Mesodermal cell (in vitro differentiated cells): ENCODE results near the gene SHMT1.

Experiments
- H3K27ac ChIP-seq: 2 replicates; pipeline ENCODE4 v1.7.0; 2013; ENCODE audit warnings: mild to moderate bottlenecking, low read depth, low read length, moderate library complexity; ENCODE audit not compliant: severe bottlenecking
- H3K36me3 ChIP-seq: 2 replicates; pipeline ENCODE4 v1.7.1; 2013; ENCODE audit warnings: mild to moderate bottlenecking, low read length, moderate library complexity; ENCODE audit not compliant: control insufficient read depth, insufficient read depth
- H3K4me1 ChIP-seq: one replicate; pipeline ENCODE4 v1.7.1; 2013; ENCODE audit warnings: mild to moderate bottlenecking, low read length; ENCODE audit not compliant: insufficient read depth, control insufficient read depth, poor library complexity, severe bottlenecking
- H3K4me3 ChIP-seq: 2 replicates; pipeline ENCODE4 v1.7.0; 2013; ENCODE audit warnings: low read length, control low read depth, mild to moderate bottlenecking; ENCODE audit not compliant: insufficient read depth, poor library complexity, severe bottlenecking; ENCODE audit errors: extremely low read depth
- H3K9me3 ChIP-seq: 2 replicates; pipeline ENCODE4 v1.7.1; 2013; ENCODE audit warnings: mild to moderate bottlenecking, low read length, moderate library complexity; ENCODE audit not compliant: control insufficient read depth
- WGBS, 2 experiments: methylation state at CpG; one replicate each; pipeline ENCODE4 v1.1.5; 2013; ENCODE audit warnings: missing lambda C conversion rate in 2 of 2; ENCODE audit not compliant: insufficient coverage in 2 of 2; 5-methylcytosine and 5-hydroxymethylcytosine counted together

The SHMT1 gene

DNA sequence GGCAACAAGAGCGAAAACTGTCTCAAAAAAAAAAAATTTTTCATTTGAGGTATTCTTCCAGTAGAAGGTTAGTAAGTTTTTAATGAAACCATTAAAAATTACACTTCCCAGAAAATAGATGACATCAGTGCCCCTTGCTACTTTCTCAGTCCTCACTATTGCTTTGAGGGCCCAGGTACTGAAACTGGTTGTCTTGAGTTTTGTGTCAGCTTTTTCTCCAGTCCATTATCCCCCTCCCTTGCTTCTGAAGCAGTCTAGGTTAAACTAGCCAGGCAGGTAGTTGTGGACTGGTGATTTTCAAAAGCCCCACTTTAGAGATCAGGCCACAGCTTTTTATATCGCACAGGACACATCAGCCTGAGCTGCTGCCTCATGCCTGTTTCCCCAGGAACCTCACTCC is 37.3 kb downstream of the SHMT1 start:
- 100% methylated on average over 1 of the region's 2 CpGs for WGBS, 2 experiments
- peaks cover 67% of the 10 kb centered on the region for H3K36me3 ChIP-seq
- no peak overlapping the region for H3K4me3 ChIP-seq
- H3K4me1 ChIP-seq, result no peaks in the 10 kb centered on the region
- H3K9me3 ChIP-seq, result no peaks in the 10 kb centered on the region
- H3K27ac ChIP-seq, result peak overlapping the region; percentile 41

DNA sequence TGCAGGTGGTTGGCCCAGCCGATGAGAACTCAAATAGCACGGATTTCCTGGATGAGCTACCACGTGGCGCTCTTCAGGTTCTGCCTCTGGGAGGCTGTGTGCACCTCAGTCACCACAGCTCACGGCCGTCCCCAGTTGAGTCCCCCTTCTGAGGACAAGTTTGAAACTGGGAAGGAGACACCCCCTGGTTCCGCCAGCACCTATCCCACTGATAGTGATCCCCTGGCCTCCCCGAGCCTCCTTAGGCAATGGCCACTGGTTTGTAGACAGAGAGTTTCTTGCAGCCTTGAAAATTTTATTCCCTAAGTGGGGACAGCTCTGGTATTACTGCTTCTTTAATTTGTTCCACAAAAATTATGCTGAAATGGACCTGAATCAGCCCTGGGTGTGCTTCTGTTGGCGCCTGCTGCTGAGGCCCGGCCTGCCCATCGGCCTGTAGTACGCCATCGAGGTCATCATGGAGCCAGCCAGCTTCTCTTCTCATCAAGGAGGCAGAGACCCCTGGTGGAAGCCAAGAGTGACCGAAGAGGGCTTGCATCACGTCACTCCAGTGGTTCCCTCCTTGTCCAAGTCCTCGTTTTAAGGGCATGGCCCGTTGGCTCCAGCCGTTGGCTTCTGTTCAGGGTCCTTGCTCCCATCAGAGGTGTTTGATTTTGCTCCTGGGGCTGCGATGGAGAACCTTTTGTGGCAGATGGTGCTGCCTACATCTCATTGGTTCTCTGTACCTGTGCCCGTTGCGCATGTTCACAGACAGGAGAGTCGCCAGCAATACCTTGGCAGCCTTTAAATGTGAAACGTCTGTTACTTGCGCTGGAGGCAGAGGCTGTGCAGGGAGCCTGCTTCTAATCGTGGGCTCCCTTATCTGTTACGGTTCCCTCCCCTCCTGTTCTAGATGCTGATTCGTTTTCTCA is 39.0 kb downstream of the SHMT1 start:
- H3K4me3 ChIP-seq, result no peak overlapping the region
- no peaks in the 10 kb centered on the region for H3K4me1 ChIP-seq
- H3K9me3 ChIP-seq, result no peaks in the 10 kb centered on the region
- H3K27ac ChIP-seq, result no peak overlapping the region
- WGBS, 2 experiments, result 95 to 97% methylated on average over 23 to 24 of the region's 27 CpGs
- peaks cover 69% of the 10 kb centered on the region for H3K36me3 ChIP-seq

DNA sequence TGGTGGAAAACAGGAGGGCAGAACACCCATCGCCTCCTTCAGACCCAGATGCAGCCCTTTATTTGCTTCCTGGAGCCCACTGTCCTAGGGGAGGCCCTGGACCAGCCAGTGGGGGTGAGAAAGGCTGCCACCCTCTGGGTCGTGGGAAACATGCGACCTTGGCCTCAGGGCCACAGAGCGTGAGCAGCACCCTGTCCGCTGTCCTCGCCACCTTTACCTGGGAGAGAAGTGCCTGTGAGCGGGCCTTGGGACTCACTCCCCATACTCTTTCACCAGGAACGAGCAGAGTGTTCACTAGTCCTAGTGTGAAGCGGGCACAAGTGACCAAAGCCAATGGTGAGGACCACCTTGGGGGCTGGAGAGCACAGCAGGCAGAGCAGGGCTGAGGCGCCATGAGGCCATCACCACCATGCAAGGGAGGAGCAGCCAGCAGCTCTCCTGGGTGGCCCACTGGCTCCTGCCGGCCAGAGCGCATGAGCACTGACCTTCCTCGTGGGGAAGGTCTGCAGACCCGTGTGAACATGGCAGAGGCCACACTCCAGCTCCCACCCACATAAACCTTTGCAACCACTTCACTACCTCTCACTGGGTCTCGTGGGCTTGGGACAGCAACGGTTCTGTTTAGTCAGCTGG is 39.7 kb downstream of the SHMT1 start:
- Histone ChIP-seq H3K27ac (no peak overlapping the region), H3K9me3 (no peaks in the 10 kb centered on the region), H3K4me3 (no peak overlapping the region), H3K4me1 (peaks cover 2% of the 10 kb centered on the region), H3K36me3 (peaks cover 66% of the 10 kb centered on the region)
- 90 to 95% methylated on average over 9 to 15 of the region's 16 CpGs for WGBS, 2 experiments

DNA sequence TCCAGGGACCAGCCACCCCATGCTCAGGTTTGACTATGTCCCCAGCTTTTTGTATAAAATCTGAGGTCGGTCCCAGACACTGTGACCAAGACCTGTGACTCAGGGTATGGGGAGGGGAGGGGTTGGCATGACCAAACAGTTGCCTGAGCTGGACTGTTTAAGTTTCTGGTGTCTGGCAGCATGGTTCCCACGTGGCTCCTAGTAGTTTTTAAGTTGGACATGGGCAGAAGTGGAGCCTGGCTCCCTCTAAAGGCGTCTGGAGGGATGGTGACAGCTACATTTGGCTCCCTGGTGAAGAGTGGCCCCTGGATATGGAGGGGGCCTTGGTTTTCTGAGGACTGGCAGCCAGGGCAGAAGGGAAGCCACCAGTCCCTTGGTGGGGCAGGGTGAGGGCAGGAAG is 40.3 kb downstream of the SHMT1 start:
- H3K4me3 ChIP-seq, result no peak overlapping the region
- no peak overlapping the region for H3K27ac ChIP-seq
- H3K36me3 ChIP-seq, result peaks cover 65% of the 10 kb centered on the region
- peaks cover 6% of the 10 kb centered on the region for H3K4me1 ChIP-seq
- 75 to 82% methylated on average over 2 of the region's 3 CpGs for WGBS, 2 experiments
- H3K9me3 ChIP-seq, result no peaks in the 10 kb centered on the region

DNA sequence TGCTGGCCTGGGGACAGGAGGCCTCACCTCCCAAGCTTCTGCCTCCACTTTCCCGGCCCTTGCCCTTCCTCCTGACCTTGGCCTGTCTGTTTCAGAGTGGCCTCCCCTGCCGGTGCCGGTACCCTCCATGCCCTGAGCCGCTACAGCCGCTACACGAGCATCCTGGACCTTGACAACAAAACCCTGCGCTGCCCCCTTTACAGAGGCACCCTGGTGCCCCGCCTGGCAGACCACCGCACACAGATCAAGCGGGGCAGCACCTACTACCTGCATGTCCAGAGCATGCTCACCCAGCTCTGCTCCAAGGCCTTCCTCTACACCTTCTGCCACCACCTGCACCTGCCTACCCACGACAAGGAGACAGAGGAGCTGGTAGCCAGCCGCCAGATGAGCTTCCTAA is 40.8 kb downstream of the SHMT1 start:
- no peak overlapping the region for H3K27ac ChIP-seq
- H3K36me3 ChIP-seq, result peaks cover 65% of the 10 kb centered on the region
- no peaks in the 10 kb centered on the region for H3K9me3 ChIP-seq
- WGBS, 2 experiments, result 89 to 94% methylated on average over 9 to 11 of the region's 12 CpGs
- peaks cover 10% of the 10 kb centered on the region for H3K4me1 ChIP-seq
- no peak overlapping the region for H3K4me3 ChIP-seq

DNA sequence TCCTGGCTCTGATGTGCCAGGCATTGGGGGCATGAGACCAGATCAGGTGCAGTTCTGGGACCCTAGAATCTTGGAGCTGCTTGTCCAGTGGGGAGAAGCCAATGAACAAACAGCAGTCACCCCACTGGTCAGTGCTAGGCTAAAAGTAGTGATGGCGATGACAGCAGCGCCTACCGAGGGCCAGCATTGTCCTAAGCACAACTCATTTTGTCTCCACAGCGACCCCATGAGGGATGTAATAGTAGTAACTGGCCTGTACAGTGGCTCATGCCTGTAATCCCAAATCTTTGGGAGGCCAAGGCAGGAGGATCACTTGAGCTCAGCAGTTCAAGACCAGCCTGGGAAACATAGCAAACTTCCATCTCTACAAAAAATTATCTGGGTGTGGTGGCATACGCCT is 42.0 kb downstream of the SHMT1 start:
- H3K36me3 ChIP-seq, result peaks cover 66% of the 10 kb centered on the region
- H3K4me1 ChIP-seq, result peaks cover 15% of the 10 kb centered on the region
- no peaks in the 10 kb centered on the region for H3K9me3 ChIP-seq
- WGBS, 2 experiments, result 94 to 95% methylated on average over 3 of the region's 5 CpGs
- H3K4me3 ChIP-seq, result no peak overlapping the region
- no peak overlapping the region for H3K27ac ChIP-seq

DNA sequence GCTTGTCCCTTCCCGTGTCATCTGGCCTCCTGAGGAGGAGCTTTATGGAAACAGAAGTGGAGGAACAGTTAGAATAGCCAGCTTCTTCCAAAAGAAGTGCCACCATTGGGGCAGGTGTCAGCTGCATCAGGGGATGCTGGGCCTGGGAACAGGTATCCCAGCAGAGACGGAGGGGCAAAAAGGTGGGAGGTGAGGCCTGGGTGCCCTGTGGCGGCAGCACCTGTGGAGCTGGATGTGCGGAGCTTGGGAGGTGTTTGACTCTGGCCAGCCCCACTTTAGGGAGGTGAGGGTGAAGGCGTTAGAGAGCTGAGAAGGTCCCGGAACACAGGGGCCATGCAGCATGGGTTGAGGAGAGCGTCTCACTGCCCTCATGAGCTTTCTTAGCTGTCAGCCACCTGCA is 43.0 kb downstream of the SHMT1 start:
- H3K4me1 ChIP-seq, result peaks cover 21% of the 10 kb centered on the region
- H3K36me3 ChIP-seq, result peaks cover 64% of the 10 kb centered on the region
- no peak overlapping the region for H3K27ac ChIP-seq
- WGBS, 2 experiments, result 92 to 96% methylated on average over 6 to 7 of the region's 7 CpGs
- H3K9me3 ChIP-seq, result no peaks in the 10 kb centered on the region
- no peak overlapping the region for H3K4me3 ChIP-seq

DNA sequence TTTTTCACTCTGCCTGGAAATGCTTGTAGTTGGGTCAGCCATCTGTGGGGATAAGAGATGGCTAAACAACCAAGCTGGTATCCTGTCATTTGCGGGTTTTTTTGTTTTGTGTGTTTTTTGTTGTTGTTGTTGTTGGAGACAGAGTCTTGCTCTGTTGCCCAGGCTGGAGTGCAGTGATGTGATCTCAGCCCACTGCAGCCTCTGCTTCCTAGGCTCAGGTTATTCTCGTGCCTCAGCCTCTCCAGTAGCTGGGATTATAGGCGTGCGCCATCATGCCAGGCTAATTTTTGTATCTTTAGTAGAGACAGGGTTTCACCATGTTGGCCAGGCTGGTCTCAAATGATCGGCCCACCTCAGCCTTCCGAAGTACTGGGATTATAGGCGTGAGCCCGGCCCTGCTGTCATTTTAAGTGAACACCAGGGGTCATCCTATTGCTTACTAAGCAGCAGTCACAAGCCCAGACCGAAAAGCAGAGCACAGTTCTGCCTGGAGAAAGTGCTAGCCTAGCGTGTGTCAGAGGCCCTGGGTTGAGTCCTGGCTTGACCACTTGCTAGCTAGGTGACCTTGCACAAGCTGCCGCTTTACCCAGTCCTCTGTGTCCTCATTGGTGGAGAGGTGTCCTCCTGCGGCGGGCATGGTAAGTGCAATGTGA is 43.6 kb downstream of the SHMT1 start:
- Histone ChIP-seq H3K9me3 (no peaks in the 10 kb centered on the region), H3K27ac (no peak overlapping the region), H3K4me3 (no peak overlapping the region), H3K36me3 (peaks cover 58% of the 10 kb centered on the region), H3K4me1 (peaks cover 21% of the 10 kb centered on the region)
- WGBS, 2 experiments, result 65 to 79% methylated on average over 10 of the region's 13 CpGs

DNA sequence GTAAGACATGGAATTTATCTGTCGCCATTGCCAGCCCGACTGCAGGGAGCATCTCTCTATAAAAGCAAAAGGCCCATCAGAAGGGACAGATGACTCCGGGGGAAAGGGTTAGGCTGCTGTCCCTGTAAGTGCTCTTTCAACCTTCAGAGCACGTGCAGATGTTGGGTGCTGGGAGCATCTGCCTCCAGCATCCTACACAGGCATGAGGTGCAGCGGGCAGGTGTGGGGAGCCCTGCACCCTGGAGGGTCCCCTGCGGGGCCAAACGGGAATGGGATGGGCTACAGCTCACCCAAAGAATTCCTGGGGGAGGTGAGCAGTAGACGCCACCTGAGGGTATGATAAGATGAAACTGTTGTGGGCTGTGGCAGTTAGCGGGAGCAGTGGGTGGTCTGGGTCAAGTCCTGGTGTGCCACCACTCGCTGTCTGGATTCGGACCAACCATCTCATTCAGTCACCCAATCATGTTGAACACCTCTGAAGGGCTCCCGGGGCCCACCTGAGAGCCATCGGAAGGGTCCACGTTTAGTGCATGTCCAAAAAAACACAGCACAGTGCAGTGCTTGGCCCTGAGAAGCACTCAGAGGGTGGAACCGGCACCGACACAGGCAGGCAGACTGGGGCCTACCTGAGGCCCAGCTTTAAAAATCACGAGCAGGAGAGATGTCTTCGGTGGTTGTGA is 44.4 kb downstream of the SHMT1 start:
- H3K4me3 ChIP-seq, result no peak overlapping the region
- H3K9me3 ChIP-seq, result no peaks in the 10 kb centered on the region
- H3K36me3 ChIP-seq, result peaks cover 50% of the 10 kb centered on the region
- H3K4me1 ChIP-seq, result peaks cover 21% of the 10 kb centered on the region
- H3K27ac ChIP-seq, result no peak overlapping the region
- WGBS, 2 experiments, result 92 to 94% methylated on average over 12 of the region's 18 CpGs

DNA sequence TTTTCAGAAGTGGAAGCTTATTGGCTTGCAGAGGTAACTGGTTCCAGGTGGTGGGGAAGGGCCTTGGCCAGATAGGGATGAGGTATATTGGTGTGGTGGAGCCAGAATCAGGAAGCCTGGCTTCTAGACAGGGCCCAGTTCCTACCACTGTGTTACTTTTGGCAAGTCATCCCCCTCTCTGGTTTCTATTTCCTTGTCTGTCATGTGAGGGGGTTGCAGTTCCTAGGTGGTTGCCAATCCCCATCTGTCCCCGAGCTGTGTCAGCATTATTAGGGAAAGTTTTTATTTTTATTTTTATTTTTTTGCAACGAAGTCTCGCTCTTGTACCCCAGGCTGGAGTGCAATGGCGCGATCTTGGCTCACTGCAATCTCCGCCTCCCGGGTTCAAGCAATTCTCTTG is 45.2 kb downstream of the SHMT1 start:
- H3K4me3 ChIP-seq, result no peak overlapping the region
- H3K36me3 ChIP-seq, result peaks cover 50% of the 10 kb centered on the region
- H3K27ac ChIP-seq, result no peak overlapping the region
- WGBS, 2 experiments, result 88 to 89% methylated on average over 6 of the region's 7 CpGs
- H3K4me1 ChIP-seq, result peaks cover 26% of the 10 kb centered on the region
- H3K9me3 ChIP-seq, result no peaks in the 10 kb centered on the region
